AG04450 (cell line): ENCODE results near the gene KRTAP5-8. TPM values are rescaled to one million over a fixed set of nuclear protein-coding genes. Genes with fewer than 3 reads are reported as not detected.

Source experiments
- CTCF ChIA-PET: fragments of 300-600, 350-600 bp; formaldehyde crosslinking; extraction: SDS; loops from one replicate; lab custom pipeline; 2022; ENCODE audit warnings: antibody characterized with exemption, inconsistent platforms; lab: Charles Lee
- POLR2A ChIA-PET: fragments of 350-600 bp; formaldehyde crosslinking; extraction: SDS; loops from one replicate; lab custom pipeline; 2021; ENCODE audit warnings: antibody characterized with exemption, inconsistent platforms; lab: Yijun Ruan, JAX
- DNase-seq: peaks from one replicate; pipeline ENCODE4 v3.0.0-alpha.2; 2011; ENCODE audit warnings: low read depth, low spot score
- H3K27ac ChIP-seq: one replicate; pipeline ENCODE4 v1.5.1; 2012; ENCODE audit warnings: low read depth, low read length, control low read depth
- H3K27me3 ChIP-seq: one replicate; pipeline ENCODE4 v1.6.0; 2012; ENCODE audit warnings: low read length; ENCODE audit not compliant: control insufficient read depth, insufficient read depth
- H3K4me3 ChIP-seq: 2 replicates; pipeline ENCODE4 v1.5.1; 2011; ENCODE audit warnings: mild to moderate bottlenecking, low read depth, low read length, control low read depth
- H3K9me3 ChIP-seq: 2 replicates; pipeline ENCODE4 v1.5.1; 2012; ENCODE audit warnings: low read length; ENCODE audit not compliant: control insufficient read depth, insufficient read depth
- polyA plus RNA-seq: library from polyadenylated mRNA; depleted of rRNA; stranded (reverse); fragments of >200 nt; gene quantifications from 2 replicates; pipeline ENCODE4 v1.2.3, GENCODE V29; 2011
- TF ChIP-seq, protein P1 (sequence below): IDR thresholded peaks from 2 replicates; pipeline ENCODE4 v1.5.1; 2011; ENCODE audit warnings: low read depth, low read length, control low read depth, inconsistent platforms

KRTAP5-8 gene
- polyA plus RNA-seq, 1 experiment: 0.06 TPM

DNA sequence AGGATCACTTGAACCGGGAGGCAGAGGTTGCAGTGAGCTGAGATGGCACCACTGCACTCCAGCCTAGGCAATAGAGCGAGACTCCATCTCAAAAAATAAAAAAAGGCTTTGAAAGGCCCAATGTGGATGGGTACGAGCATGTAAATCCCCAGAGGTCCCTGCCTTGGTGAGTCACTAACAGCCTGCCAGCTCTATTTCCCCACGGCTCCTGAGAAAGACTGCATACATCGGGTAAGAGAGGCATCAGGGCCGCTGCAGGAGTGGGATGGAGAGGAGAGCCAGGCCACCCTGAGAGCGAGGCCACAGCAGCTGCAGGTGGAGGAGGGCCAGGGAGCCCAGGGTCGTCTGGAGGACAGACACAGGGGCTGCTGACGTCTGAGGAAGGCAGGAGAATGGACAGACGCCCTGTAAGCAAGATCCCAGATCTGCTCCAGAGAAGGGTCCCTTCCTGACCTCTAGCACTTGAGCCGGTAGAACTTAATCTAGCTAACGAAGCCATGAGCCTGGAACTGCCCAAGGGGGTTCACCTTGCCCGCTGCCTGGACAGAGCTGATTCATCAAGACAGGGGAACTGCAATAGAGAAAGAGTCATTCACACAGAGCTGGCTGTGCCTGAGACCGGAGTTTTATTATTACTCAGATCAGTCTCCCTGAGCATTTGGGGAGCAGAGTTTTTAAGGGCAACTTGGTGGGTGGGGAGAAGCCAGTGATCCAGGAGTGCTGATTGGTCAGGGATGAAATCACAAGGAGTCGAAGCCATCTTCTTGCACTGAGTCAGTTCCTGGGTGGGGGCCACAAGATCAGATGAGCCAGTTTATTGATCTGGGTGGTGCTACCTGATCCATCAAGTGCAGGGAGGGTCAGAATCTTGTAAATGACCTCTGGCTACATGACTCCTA, 5.3 kb downstream of the KRTAP5-8 start:
- TF ChIP-seq, protein P1, sequence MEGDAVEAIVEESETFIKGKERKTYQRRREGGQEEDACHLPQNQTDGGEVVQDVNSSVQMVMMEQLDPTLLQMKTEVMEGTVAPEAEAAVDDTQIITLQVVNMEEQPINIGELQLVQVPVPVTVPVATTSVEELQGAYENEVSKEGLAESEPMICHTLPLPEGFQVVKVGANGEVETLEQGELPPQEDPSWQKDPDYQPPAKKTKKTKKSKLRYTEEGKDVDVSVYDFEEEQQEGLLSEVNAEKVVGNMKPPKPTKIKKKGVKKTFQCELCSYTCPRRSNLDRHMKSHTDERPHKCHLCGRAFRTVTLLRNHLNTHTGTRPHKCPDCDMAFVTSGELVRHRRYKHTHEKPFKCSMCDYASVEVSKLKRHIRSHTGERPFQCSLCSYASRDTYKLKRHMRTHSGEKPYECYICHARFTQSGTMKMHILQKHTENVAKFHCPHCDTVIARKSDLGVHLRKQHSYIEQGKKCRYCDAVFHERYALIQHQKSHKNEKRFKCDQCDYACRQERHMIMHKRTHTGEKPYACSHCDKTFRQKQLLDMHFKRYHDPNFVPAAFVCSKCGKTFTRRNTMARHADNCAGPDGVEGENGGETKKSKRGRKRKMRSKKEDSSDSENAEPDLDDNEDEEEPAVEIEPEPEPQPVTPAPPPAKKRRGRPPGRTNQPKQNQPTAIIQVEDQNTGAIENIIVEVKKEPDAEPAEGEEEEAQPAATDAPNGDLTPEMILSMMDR: no peak
- no peak for DNase-seq
- H3K4me3 ChIP-seq: no peak overlapping the region
- H3K9me3 ChIP-seq: peaks cover 5% of the 10 kb centered on the region
- ChIA-PET POLR2A (no interaction called here), CTCF (no interaction called here)
- no peak overlapping the region for H3K27ac ChIP-seq
- no peaks in the 10 kb centered on the region for H3K27me3 ChIP-seq

DNA sequence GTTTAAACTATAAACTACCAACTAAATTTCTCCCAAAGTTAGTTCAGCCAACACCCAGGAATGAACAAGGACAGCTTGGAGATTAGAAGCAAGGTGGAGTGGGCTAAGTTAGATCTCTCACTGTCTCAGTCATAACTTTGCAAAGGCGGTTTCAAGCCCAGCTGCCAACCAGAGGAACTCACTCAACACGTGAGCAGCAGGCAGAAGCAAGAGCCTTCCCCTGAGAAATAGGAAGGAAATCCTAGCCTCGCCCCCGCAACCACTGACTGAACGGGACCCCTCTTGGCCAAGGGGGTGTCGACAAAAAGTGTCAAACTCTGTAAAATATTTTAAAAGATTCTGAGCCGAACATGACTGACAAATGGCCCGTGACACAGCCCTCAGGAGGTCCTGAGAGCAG, 6.0 kb downstream of the KRTAP5-8 start:
- TF ChIP-seq, protein P1: no peak
- no peak for DNase-seq
- Histone ChIP-seq H3K27me3 (no peaks in the 10 kb centered on the region), H3K4me3 (no peak overlapping the region), H3K27ac (no peak overlapping the region), H3K9me3 (peaks cover 5% of the 10 kb centered on the region)
- CTCF ChIA-PET: no interaction called here
- POLR2A ChIA-PET: no interaction called here

DNA sequence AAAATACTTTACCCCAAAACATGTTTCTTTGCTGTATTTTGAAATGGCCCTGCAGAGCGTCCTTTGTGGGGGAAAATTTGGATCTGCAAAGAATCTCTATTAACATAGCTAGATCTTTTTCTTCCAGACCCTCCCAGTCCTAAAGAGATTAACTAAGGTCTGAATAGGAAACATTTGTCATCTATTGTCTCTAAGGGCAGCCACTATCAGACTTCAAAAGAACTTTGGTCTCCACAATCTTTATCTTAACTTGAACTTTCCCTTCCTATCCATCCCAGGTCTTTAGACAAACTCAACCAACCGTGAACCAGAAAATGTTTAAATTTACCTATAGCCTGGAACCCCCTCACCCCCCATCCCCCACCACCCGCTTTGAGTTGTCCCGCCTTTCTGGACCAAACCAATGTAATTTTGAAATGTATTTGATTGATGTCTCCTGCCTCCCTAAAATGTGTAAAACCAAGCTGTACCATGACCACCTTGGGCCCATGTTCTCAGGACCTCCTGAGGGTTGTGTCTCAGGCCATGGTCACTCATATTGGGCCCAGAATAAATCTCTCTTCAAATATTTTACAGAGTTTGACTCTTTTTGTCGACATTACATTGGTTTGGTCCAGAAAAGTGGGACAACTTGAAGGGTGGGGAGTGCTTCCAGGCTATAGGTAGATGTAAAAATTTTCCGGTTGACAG, 6.8 kb downstream of the KRTAP5-8 start:
- H3K27ac ChIP-seq: no peak overlapping the region
- no peak for DNase-seq
- H3K9me3 ChIP-seq: peaks cover 5% of the 10 kb centered on the region
- ChIA-PET POLR2A (no interaction called here), CTCF (no interaction called here)
- no peaks in the 10 kb centered on the region for H3K27me3 ChIP-seq
- TF ChIP-seq, protein P1: no peak
- H3K4me3 ChIP-seq: no peak overlapping the region

DNA sequence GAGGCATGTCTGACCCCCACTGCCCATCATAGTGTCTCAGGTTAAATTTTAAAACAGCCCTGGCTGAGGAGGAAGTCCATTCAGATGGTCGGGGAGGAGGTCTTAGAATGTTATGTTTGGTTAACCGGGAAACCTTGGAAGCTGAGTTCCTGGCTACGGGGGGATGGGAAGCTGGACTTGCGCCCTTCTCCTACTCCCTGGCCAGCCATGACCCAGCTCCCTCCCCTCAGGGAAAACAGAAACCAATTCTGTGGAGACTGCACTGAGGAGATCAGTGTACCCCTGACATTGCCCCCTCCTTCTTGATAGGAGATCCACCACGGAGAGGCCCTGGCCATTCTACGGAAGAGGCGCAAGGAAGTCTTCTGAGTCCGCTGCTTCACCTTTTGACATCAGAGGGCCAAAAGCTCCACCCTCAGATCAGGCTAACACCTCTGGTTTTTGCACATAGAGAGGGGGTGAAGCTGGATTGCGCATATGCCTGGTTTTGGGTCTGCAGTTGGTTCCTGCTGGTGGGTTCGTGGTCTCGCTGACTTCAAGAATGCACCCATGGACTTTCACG, 7.7 kb downstream of the KRTAP5-8 start:
- H3K4me3 ChIP-seq: no peak overlapping the region
- H3K27me3 ChIP-seq: no peaks in the 10 kb centered on the region
- CTCF ChIA-PET: no interaction called here
- POLR2A ChIA-PET: no interaction called here
- H3K27ac ChIP-seq: no peak overlapping the region
- peaks cover 5% of the 10 kb centered on the region for H3K9me3 ChIP-seq
- TF ChIP-seq, protein P1: no peak
- no peak for DNase-seq

DNA sequence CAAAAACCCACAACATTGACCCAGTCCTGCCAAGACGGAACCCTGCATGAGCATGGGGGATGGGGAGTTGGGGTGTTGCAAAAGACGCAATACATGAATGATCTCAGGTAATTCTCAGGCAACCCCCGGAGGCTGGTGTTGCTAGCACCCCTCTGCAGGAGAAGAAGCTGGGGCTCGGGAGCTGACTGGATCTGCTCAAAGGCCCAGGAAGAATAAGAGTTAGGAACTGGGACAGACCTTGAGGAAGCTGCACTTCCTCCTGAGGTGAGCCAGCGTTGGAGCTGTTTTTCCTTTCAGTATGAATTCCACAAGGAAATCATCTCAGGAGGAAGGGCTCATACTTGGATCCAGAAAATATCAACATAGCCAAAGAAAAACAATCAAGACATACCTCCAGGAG, 10.3 kb downstream of the KRTAP5-8 start, which contains the start of gene KRTAP5-9:
Gene KRTAP5-9 (plus strand): TSS at position 301 of the 400 bp plus-strand sequence. CDS start 238 bp downstream, outside the sequence.
- CTCF ChIA-PET: no interaction called here

More for the DNA sequence above, 10.3 kb downstream of the KRTAP5-8 start, which contains the start of gene KRTAP5-9:
- DNase-seq: no peak
- Histone ChIP-seq H3K27ac (no peak within 1 kb of the TSS), H3K9me3 (peaks cover 5% of the 10 kb centered on the region), H3K4me3 (no peak within 1 kb of the TSS), H3K27me3 (no peaks in the 10 kb centered on the region)
- TF ChIP-seq, protein P1: no peak
- POLR2A ChIA-PET: no interaction called here
